HG03575 (cell line): ENCODE data around the gene BLM.
"Not testable (repeated sequence)": the region's sequence is repeated elsewhere in the genome, so short reads cannot be mapped to it uniquely, and the experiment has no call there.

ENCODE experiments used
- ATAC-seq: cut with Tn5 transposase; IDR thresholded peaks from one replicate; pipeline ENCODE4 v1.9.1; 2021; ENCODE audit not compliant: unreplicated experiment, insufficient number of reproducible peaks, low FRiP score; ENCODE audit errors: extremely low read depth

BLM gene

DNA sequence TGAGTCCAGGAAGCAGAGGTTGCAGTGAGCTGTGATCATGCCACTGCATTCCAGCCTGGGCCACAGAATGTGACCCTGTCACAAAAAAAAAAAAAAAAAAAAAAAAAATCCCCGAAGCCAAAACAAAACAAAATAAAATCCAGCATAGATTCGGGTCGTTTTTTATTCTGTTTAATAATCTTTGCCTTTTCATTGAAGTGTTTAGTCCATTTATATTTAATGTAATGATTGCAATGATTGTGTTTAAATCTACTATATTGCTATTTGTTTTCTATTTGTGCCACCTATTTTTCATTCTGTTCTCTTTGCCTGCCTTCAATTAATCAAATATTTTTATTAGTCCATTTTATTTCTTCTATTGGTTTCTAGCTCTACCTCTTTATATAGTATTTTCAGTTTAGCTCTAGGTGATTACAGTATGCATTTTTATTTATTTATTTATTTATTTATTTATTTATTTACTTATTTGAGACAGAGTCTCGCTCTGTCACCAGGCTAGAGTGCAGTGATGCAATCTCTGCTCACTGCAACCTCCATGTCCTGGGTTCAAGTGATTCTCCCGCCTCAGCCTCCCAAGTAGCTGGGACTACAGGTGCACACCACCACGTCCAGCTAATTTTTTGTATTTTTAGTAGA, 27.7 kb upstream of the BLM start:
- ATAC-seq: not testable (repeated sequence)

DNA sequence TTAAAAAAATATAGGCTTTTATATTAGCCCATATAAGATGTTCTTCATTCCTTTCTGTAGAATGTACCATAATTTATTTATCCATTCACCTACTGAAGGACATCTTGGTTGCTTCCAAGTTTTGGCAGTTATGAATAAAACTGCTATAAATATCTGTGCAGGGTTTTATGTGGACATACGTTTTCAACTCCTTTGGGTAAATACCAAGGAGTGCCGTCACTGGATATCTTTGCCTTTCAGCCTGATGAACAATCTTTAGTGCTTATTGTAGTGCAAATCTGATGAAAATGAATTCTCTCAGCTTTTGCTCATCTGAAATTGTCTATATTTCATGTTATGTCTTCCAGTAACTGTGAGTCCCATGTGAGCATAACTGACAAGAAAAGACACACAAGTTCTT, 26.6 kb upstream of the BLM start:
- ATAC-seq: no peak

DNA sequence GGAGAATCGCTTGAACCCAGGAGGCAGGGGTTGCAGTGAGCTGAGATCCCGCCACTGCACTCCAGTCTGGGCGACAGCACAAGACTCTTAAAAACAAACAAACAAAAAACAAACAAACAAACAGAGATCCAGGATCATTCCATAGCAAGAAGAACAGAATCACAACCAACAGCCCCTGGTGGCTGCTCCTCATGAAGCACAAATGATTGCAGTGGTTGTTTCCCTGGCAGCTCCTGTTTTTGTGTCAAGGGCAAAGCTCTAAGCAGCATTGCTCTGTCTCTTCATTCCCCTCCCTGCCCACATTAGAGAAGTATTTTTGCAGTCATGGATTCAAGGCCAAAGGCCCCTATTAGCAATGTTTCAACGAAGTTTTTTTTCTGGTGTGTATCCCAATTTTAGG, 25.8 kb upstream of the BLM start:
- ATAC-seq: no peak

DNA sequence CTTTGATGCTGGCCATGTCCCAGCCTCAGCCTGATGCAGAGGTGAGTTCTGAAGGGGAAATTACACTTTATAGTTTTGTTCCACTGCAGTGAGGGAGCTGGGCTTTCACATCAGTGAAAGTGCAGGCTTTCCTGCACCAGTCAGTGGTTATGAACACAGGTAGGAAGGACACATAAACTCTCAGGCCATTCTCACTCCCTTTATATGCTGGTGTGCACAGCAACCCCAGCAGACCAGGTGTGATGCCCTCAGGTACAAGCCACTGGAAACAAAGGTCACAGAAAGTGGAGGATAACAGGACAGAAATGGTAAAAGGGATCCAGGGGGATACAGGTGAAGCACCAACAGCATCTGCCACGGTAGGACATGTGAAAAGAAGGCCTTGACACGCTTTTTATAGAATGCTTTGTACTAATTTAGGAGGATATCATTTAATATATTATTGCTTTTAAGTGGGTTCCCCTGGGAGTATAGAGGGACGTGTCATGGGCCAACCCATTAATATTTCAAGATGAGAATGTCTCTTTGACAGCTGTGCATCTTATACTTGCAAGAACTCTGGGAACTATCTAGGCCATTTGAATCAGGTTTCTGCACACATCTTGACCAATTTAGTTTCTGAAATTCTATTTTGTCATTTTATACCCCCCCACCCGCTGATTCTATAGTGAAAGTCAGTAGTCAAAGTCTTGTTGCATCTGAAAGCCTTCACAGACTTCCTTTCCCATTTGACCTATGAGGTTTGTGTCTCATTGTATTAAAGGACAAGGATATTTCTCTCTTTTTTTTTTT, 25.0 kb upstream of the BLM start:
- no peak for ATAC-seq

DNA sequence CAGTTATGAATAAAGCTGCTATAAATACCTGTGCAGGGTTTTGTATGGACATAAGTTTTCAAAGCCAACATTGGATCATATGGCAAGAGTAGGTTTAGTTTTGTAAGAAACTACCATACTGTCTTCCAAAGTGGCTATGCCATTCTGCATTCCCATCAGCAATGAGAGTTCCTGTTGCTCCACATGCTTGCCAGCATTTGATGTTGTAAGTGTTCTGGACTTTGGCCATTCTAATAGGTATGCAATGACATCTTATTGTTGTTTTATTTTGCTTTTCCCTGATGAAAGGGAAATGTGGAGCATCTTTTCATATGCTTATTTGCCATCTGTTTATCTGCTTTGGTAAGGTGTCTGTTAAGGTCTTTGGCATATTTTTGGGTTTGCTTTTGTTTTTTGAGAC, 22.2 kb upstream of the BLM start:
- ATAC-seq: no peak

DNA sequence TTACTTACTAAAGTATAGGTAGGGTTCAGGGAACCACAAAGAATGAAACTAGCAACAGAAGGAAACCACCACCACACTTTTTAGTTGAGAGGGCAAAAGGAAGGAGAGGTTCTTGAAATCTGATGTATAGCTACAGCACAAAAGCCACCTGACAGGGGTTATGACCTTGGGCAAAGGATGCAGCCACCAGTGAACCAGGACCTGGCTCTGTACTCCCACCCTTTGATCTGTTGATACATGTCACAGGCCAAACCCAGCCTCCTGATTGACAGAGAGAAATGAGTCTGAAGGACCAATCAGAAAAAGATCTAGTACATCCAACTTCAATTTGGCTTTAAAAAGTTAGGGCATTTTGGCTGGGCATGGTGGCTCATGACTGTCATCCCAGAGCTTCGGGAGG, 20.0 kb upstream of the BLM start:
- no peak for ATAC-seq

DNA sequence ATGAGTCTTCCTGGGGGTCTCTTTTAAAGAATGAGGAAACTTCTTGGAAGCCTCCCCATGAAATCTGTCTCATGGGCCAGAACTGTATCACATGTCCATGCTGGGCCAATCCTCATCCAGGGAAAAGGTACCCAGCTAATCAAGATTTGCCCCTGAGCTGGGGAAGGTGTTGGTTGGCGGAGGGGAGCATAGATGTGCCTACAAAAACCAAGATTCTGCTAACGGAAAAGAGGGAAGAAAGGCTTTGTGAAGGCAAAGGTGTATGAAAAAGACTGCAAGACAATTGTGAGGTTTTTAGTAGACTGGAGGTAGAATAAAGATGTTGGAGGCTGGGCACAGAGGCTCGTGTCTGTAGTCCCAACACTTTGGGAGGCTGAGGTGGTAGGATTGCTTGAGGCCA, 18.5 kb upstream of the BLM start:
- ATAC-seq: no peak

DNA sequence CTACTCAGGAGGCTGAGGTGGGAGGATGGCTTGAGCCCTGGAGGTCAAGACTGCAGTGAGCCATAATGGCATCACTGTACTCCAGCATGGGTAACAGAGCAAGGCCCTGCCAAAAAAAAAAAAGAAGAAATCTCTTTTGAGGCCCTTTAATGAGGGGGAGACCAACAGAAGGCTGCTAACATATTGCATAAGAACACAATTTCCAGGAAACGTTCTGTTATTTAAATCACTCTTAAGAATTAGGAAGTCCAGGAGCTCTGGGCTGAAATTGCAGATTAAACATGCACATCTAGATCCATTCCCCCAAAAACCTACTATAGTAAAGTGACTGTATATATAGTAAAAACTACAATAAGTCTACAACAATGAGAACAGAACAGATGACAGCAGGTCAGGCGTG, 16.1 kb upstream of the BLM start:
- no peak for ATAC-seq

DNA sequence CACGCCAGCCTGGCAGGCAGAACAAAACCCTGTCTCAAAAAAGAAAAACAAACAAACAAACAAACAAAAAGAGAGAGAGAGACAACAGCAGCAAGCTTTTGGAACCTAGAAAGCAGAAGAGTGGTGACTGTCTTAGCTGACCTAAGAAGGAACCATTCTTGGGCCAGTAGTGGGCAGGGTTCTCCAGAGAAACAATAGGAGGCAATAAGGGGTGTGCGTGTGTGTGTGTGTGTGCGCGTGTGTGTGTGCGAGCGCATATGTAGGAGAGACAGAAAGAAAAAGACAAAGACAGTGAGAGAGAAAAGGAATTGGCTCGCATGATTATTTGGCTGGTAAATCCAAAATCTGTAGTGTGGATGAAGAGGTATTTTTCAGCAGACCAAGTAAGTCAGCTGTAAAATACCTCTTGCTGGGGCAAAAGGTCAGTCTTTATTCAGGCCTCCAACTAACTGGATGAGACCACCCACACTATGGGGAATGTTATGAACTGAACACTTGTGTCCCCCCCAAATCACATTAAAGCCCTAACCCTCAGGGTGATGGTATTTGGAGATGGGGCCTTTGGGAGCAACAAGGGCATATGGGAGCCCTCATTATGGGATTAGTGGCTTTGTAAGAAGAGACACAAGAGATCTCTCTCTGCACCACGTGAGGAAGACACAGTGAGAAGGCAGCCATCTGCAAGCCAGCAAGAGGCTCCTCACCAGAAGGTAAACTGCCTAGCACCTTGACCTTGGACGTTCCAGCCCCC, 15.1 kb upstream of the BLM start:
- ATAC-seq: no peak

DNA sequence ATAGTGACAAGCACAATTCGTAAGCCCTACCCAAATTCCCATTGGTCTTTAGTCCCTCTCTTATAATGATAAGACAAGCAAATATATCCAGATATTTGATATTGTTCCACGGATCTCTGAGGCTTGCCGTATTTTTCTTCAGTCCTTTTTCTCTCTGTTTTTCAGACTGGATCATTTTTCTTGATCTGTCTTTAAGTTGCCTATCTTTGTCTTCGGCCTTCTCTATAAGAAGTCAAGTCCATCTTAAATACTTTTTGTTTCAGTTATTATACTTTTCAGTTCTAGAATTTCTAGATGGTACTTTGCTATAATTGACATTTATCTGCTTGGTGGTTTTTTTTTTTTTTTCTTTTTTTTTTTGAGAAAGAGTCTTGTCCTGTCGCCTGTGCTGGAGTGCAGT, 13.7 kb upstream of the BLM start:
- no peak for ATAC-seq

DNA sequence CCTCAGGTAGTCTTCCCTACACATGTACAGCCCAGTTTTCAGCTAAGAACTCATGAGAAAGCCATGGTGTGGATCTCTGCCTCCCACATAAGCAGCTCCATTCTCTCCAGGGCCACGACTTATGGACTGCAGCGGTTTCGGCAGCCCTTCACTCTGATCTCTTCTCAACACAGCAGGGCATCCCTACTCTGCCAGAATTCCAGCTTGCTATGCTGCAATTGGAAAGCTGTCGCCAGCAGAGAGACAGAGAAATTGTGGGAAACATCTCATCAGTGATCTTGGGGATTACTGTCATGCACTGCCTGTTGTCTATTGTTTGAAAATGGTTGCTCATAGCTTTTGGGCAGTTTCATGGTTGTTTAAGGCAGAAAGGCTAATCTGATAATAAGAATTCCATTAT, 11.9 kb upstream of the BLM start:
- ATAC-seq: no peak

DNA sequence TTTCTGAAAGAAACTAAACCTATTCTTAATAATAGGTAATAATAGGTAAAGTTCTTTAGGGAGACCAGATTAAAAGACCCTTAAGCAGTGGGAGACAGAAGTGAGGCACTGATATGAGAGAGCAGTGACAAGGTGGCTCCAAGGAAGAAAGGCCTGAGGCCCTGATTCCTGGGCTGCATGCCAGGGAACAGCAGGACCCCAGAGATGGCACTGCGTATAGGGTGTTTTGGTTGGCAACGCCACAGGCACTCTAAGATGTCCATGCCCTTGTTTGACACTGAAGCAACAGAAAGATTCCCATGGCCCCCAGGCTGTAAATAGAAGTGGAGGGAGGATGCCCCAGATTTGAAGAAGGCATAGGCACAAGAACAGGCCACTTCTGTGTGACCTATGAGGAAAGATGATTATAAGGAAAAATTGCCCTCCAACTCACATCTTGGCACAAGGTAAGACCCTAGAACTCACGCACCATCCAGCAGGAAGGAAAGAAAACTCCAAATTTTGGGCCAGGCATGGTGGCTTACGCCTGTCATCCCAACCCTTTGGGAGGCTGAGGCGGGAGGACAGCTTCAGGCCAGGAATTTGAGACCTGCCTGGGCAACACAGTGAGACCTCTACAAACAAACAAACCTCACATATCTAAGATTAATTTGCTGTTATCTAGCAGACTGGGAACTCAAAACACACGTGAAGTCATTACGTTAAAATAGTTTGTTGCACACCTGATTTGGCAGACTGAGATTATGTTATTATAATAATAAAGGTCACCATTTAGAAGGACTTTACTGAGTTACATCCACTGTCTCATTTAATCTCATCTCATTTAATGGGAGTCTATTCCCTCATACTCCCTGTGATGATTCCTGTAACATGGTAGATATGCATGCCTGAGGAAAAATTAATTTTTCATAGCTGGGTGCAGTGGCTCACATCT, 10.5 kb upstream of the BLM start:
- ATAC-seq: no peak

DNA sequence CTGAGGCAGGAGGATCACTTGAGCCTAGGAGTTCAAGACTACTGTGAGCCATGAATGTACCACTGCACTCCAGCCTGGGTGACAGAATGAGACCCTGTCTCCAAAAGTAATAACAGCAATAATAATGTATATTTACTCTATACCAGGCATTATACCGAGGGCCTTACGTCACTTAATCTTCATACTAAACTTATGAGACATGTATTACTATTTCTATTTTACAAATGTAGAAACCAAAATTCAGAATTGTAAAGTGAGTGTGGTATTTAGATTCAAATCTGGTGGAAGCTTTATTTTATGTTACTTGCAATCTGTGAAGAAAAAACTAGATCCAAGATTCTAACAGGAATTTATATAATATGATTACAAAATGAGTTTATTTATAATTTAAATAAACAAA, 9.7 kb upstream of the BLM start:
- no peak for ATAC-seq

DNA sequence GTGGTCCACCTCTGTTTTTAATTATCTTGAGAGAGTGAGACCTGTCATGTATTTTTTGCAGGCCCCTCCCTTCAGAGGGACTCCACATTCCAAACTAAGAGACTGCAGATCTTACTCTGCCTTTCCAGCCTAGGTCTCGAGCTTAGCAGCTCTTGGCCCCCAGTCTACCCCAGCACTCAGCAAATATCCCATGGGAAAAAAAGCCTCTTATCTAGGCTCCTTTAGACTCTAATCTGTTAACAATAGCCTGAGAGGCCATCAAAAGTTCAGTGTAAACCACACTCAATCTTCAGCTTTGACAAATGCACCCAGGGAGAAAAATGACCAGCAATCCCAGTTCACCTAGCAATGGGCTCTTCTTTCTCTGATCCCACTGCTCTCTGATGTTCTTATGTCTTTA, 8.6 kb upstream of the BLM start:
- ATAC-seq: no peak

DNA sequence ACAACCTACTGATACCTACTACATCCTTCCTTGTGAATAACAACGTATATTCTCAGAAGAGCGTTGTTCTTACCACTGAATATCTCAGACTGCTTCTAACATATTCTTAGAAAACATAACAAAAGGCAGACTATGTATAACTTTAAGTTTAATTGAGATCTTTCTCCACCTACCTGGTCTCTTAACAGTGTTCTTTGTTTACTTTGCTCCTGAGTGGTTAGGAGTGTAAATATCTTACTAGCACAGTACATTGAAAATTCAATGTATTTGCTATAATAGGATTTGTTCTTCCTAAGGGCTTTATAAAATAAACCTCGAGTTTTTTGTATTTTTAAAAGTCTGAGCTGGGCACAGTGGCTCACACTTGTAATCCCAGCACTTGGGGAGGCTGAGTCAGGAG, 7.9 kb upstream of the BLM start:
- no peak for ATAC-seq

DNA sequence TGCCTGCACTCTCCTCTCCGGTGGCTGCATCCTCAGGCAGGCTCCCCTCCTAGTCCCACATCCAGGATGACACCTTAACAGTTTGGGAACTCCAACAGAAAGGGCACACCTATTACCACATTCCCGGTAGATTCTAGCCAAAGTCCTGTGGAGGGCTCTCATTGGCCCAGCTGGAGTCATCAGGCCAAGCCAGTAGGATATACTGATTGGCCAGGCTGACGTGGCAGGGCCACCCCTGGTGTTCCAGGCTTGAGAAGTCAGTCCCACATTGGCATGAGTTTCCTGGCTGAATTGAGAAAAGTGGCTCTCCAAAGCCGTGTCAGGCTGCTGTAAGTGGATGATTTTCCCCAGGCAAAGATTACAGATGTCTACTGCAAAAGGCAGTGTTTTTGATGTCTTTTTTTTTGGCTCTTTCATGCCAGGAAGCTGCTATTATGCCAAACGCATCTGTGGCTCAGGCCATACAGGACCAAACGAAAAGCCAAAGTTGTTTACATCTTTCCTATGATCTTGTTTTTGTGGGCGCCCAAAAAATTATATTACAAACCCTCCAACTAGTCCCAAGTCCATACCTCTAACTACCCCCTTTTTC, 6.6 kb upstream of the BLM start:
- no peak for ATAC-seq

DNA sequence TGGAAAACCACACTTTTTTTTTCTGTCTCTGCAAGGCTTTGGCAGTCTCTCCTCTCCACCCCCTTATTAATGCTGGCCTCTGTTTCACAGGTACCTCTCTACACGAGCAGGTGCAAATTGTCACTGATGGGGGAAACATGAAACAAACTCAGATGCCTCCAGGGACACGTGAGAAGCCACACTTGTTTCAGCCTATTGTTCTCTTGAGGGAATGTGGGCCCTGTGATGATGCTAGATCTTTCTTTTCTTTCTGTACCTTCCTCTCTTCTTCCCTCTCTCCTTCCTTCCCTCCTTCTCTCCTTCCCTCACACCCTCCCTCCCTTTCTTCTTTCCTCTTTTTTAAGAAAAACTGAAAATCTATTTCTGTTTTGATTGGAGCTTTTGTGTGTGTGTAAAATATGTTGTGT, 5.7 kb upstream of the BLM start:
- ATAC-seq: no peak

DNA sequence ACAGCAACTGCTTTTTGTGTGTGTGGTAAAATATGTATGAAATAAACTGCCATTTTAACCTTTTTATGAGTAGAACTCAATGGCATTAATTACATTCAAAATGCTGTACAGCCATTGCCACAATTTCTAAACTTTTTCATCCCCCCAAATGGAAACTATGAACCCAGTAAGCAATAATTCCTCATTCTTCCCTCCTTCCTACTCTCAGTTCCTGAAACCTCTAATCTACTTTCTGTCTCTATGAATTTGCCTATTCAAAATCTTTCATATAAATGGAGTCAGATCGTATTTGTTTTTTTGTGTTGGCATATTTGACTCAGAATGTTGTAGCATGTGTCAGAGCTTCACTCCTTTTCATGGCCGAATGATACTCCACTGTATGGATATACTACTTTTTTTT, 5.3 kb upstream of the BLM start:
- ATAC-seq: no peak

DNA sequence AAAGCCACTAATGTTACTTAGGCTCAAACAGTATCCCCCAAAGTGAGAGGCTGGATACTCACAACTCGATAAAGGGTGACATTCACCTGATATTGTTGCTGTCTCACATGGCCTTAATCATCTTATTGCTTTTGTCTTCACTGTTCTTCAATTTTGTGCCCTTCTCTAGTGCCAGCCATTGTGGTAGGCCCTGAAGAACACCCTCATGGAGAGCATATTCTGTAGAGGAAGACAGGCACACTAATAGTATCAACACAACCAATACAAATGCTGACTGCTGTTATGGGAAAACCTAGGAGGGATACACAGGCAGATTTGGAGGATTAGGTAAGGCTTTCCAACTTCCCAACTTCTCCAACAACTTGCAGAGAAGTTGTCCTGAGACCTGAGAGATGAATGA, 4.1 kb upstream of the BLM start:
- no peak for ATAC-seq
